HG02938 (cell line): ENCODE measurements around the gene GRK5.
"Not testable (repeated sequence)": the region's sequence is repeated elsewhere in the genome, so short reads cannot be mapped to it uniquely, and the experiment has no call there.

ENCODE experiments used
- ATAC-seq: cut with Tn5 transposase; IDR thresholded peaks from one replicate; pipeline ENCODE4 v1.9.1; 2021; ENCODE audit warnings: mild to moderate bottlenecking, moderate library complexity; ENCODE audit not compliant: unreplicated experiment

Gene GRK5

GRCh38 chr10:119272338-119272734 lies 65.0 kb downstream of the GRK5 start:
- ATAC-seq: not testable (repeated sequence)

- ATAC-seq: no peak
Measured at GRCh38 chr10:119272736-119273135, 65.4 kb downstream of the GRK5 start.

GRCh38 chr10:119273413-119273812 lies 66.0 kb downstream of the GRK5 start:
- no peak for ATAC-seq

- ATAC-seq: no peak
Measured at GRCh38 chr10:119274519-119275045, 67.2 kb downstream of the GRK5 start.

- no peak for ATAC-seq
Measured at GRCh38 chr10:119275085-119275484, 67.7 kb downstream of the GRK5 start.

- not testable (repeated sequence) for ATAC-seq
Measured at GRCh38 chr10:119276194-119276593, 68.8 kb downstream of the GRK5 start.

- ATAC-seq: no peak
Measured at GRCh38 chr10:119278126-119278709, 70.8 kb downstream of the GRK5 start.

GRCh38 chr10:119279441-119279840 lies 72.1 kb downstream of the GRK5 start:
- ATAC-seq: no peak

GRCh38 chr10:119281581-119282071 lies 74.3 kb downstream of the GRK5 start:
- no peak for ATAC-seq

- ATAC-seq: no peak
Measured at GRCh38 chr10:119282446-119282845, 75.1 kb downstream of the GRK5 start.

GRCh38 chr10:119283387-119283786 lies 76.0 kb downstream of the GRK5 start:
- no peak for ATAC-seq

GRCh38 chr10:119283818-119284217 lies 76.4 kb downstream of the GRK5 start:
- peak; percentile 55 for ATAC-seq

- no peak for ATAC-seq
Measured at GRCh38 chr10:119284679-119285096, 77.3 kb downstream of the GRK5 start.

- ATAC-seq: no peak
Measured at GRCh38 chr10:119285495-119286267, 78.3 kb downstream of the GRK5 start.

GRCh38 chr10:119286516-119286915 lies 79.1 kb downstream of the GRK5 start:
- ATAC-seq: no peak

- no peak for ATAC-seq
Measured at GRCh38 chr10:119286983-119287633, 79.7 kb downstream of the GRK5 start.

GRCh38 chr10:119288574-119289001 lies 81.2 kb downstream of the GRK5 start:
- ATAC-seq: no peak

GRCh38 chr10:119289227-119289920 lies 82.0 kb downstream of the GRK5 start:
- ATAC-seq: no peak

GRCh38 chr10:119290301-119291048 lies 83.1 kb downstream of the GRK5 start:
- ATAC-seq: no peak

GRCh38 chr10:119291223-119291900 lies 84.0 kb downstream of the GRK5 start:
- no peak for ATAC-seq
